ENCODE results near the gene TAF13. TPM values are rescaled to one million over a fixed set of nuclear protein-coding genes. Genes with fewer than 3 reads are reported as not detected.
A peak's percentile ranks its signal among the peaks of the same experiment; 100 is the strongest.

Gene TAF13
- total and polyA plus RNA-seq, 9 of the 15 experiments (the other 6 are each of a cell fraction or from before 2014, with no cell fraction given), result 14.9 to 77.2 (median 38.7) TPM

- TF ChIP-seq REST (IDR thresholded peaks at IDR 0.05; ENCODE audit: borderline replicate concordance), result peak; percentile 76
- TF ChIP-seq REST (CRISPR knock-in tag; IDR thresholded peaks at IDR 0.05; ENCODE audit: low read depth), result peak; percentile 78
- TF ChIP-seq MTF1 (CRISPR knock-in tag; IDR thresholded peaks at IDR 0.05; ENCODE audit: borderline replicate concordance), result no peak; the same call in 1 of the 2 replicates
- peak; percentile 89 for TF ChIP-seq FIP1L1 (IDR thresholded peaks at IDR 0.05; ENCODE audit: low read depth, low read length, poor library complexity, severe bottlenecking)
- TF ChIP-seq KLF13 (tag; IDR thresholded peaks at IDR 0.05; ENCODE audit: borderline replicate concordance, low read depth), result peak; percentile 97
- 0 out of 2 replicates have a peak, but pooled peaks have one; percentile 31 for TF ChIP-seq ZNF253 (CRISPR knock-in tag; conservative IDR thresholded peaks at IDR 0.05)
- peak; percentile 38; the same call in 1 of the 2 replicates for TF ChIP-seq HMGXB4 (CRISPR knock-in tag; IDR thresholded peaks at IDR 0.05)
- TF ChIP-seq MTA1 (IDR thresholded peaks at IDR 0.05; ENCODE audit: borderline replicate concordance), result peak; percentile 82; the same call in 1 of the 2 replicates
- 0 out of 2 replicates have a peak, but pooled peaks have one; percentile 59 for TF ChIP-seq SIN3B (IDR thresholded peaks at IDR 0.05; ENCODE audit: low read depth)
- no peak for TF ChIP-seq NCOA6 (IDR thresholded peaks at IDR 0.05)
- peak; percentile 76 to 98; a peak in 3 of 4 replicates for TF ChIP-seq MLX (CRISPR knock-in tag; conservative IDR thresholded peaks at IDR 0.05)
- TF ChIP-seq TCFL5 (CRISPR knock-in tag; conservative IDR thresholded peaks at IDR 0.05), result no peak; the same call in 1 of the 2 replicates
- peak; percentile 96 for TF ChIP-seq KAT7 (CRISPR knock-in tag; IDR thresholded peaks at IDR 0.05; ENCODE audit: borderline replicate concordance)
- no peak for TF ChIP-seq ZNF124 (CRISPR knock-in tag; IDR thresholded peaks at IDR 0.05)
- no peak for TF ChIP-seq ZNF224 (CRISPR knock-in tag; IDR thresholded peaks at IDR 0.05)
- no peak for TF ChIP-seq ZNF274 (IDR thresholded peaks at IDR 0.05; ENCODE audit: borderline replicate concordance, low read depth, low read length)
- no peak for TF ChIP-seq CBFA2T2 (conservative IDR thresholded peaks at IDR 0.05)
These were observed 24.4 kb upstream of the TAF13 start (continued) for GRCh38 chr1:109099938-109100773.
